Testis (tissue), 2 donors: ENCODE measurements around the gene PARP4.
"Not testable (repeated sequence)": the region's sequence is repeated elsewhere in the genome, so short reads cannot be mapped to it uniquely, and the experiment has no call there.

Experiments used
- POLR2A ChIP-seq: fragments of 450-650 bp; IDR thresholded peaks from one replicate; pipeline ENCODE4 v1.6.1; 2017; ENCODE audit warnings: antibody characterized with exemption, mild to moderate bottlenecking, moderate library complexity
- TF ChIP-seq, protein P1 (sequence below), 3 experiments: fragments of 450-650 bp in 2 of 3; fragments of 200-600 bp in 1 of 3; sonication (generic) in 1 of 3; IDR thresholded peaks; one replicate each; pipeline ENCODE4 v1.5.1; 2016 to 2019; ENCODE audit warnings: antibody characterized with exemption in 3 of 3, mild to moderate bottlenecking in 2 of 3, moderate library complexity in 1 of 3

GRCh38 chr13:24380881-24381280 lies 131.7 kb downstream of the PARP4 start:
- TF ChIP-seq, protein P1, sequence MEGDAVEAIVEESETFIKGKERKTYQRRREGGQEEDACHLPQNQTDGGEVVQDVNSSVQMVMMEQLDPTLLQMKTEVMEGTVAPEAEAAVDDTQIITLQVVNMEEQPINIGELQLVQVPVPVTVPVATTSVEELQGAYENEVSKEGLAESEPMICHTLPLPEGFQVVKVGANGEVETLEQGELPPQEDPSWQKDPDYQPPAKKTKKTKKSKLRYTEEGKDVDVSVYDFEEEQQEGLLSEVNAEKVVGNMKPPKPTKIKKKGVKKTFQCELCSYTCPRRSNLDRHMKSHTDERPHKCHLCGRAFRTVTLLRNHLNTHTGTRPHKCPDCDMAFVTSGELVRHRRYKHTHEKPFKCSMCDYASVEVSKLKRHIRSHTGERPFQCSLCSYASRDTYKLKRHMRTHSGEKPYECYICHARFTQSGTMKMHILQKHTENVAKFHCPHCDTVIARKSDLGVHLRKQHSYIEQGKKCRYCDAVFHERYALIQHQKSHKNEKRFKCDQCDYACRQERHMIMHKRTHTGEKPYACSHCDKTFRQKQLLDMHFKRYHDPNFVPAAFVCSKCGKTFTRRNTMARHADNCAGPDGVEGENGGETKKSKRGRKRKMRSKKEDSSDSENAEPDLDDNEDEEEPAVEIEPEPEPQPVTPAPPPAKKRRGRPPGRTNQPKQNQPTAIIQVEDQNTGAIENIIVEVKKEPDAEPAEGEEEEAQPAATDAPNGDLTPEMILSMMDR (IDR thresholded peaks at IDR 0.05), result not testable (repeated sequence)
- not testable (repeated sequence) for TF ChIP-seq POLR2A
